GM18511 (cell line): ENCODE data around the gene TBX1.

Experiments
- ATAC-seq: cut with Tn5 transposase; IDR thresholded peaks from one replicate; pipeline ENCODE4 v1.9.1; 2021; ENCODE audit warnings: mild to moderate bottlenecking, moderate library complexity; ENCODE audit not compliant: unreplicated experiment

Gene TBX1

GRCh38 chr22:19797086-19798002 is 36.8 kb downstream of the TBX1 start:
- no peak for ATAC-seq

DNA sequence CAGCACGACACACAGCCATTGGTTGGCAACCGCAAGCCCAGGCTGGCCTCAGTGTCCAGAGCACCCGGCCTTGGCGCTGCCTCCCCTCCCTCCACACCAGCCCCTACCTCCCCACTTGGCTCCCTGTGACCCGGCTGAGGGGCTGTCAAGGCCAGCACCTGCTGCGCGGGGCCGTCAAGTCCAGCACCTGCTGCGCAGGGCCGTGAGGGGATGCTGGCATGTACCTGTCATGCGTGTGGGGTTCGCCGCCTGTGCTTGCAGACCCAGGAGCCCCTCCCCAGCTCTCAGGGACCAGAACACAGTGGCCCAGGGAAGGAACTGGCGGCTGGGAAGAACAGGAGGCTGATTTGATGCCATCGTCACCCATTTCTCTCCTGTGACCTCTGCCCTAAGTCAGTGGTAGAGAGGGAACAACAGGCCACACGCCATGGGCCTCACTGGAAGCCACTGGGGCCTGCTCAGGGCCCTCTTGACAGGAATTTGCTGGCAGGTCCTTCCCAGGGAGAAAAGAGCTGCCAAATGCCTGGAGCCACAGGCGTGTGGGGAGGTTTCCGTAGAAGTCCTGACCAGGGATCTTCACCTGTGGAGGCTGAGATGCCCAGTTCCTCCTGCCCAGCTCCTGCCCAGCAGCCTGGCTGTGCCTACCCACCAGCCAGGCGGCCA is 37.6 kb downstream of the TBX1 start:
- ATAC-seq, result no peak

DNA sequence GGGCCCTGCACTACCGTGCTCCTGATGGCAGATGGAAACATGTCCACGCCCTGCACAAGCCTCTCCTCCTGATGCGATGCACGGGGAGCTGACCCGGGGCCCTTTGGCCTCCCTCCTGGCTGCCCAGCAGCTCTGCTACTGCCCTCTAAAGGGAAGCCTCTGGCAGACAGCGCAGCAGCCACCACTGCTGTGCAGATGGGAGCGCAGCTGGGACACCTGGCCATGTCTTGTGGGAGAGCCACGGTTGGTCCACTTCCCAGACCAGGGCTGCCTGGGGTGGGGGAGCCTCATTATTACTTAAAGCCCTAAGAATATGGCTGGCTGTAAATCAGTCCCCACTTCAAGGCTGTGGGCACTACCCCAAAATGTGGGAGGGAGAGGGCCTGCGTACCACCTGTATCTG is 38.3 kb downstream of the TBX1 start:
- no peak for ATAC-seq

DNA sequence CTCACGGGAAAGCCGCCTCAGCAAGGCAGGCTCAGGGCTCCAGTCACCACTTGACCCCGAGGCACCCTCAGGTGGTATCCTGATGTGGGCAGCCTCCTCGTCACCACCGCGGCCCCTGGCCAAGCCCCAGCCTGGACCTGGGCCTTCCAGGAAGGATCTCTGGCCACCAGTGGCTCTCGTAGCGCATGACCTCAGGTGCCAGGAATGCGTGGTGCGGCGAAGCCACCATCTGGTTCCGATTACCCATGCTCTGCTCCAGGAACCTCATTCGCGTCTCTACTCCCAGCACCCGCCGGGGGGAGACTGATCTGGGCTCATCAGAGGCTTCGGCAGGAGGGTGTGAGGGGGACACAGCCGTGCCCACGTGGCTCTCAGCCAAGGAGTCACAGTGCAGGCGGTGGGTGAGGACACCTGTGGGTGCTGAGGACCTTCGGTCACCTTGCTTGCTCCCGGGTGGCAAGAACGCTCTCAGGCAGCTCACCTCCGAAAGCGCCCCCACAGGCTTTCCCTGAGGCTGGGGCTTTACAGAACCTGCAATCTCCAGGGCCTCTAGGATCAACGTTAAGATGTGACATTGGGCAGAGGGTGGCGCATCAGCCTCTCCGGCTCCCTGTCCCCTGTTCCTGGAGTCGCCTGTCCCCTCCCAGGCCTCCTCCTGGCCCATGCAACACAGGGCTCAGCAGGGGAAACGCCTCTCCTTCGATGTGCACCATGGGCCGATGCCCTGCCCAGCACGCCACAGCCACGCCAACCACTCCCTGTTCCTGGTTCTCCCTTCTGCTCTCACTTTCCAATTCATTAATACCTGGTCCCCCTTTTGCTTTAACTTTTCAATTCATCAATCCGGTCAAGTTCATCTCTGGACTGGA is 39.0 kb downstream of the TBX1 start:
- ATAC-seq, result no peak

GRCh38 chr22:19800306-19800705 is 39.7 kb downstream of the TBX1 start:
- ATAC-seq, result no peak

DNA sequence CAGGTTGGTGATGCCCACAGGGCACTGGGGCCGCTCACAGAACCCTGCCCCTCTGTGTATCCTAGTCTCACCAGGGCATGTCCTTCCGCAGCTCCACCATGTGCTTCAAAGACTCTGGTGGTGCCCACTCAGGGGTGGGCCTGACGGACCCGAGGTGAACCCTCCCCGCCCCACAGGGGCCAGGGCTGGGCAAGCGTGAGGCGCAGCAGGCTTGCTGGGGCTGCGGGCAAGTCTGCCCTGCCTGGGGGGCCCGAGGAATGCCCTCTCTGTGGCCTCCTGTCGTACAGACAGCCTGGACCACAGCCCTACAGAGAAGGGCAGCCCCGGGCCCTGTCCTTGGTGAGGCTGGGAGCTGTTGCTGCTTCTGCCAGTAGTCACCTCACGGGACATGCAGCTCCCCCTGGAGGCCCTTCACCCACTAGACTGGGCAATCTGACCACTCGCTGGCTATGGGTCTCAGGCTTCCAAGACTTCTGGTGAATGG is 40.2 kb downstream of the TBX1 start:
- ATAC-seq, result no peak

DNA sequence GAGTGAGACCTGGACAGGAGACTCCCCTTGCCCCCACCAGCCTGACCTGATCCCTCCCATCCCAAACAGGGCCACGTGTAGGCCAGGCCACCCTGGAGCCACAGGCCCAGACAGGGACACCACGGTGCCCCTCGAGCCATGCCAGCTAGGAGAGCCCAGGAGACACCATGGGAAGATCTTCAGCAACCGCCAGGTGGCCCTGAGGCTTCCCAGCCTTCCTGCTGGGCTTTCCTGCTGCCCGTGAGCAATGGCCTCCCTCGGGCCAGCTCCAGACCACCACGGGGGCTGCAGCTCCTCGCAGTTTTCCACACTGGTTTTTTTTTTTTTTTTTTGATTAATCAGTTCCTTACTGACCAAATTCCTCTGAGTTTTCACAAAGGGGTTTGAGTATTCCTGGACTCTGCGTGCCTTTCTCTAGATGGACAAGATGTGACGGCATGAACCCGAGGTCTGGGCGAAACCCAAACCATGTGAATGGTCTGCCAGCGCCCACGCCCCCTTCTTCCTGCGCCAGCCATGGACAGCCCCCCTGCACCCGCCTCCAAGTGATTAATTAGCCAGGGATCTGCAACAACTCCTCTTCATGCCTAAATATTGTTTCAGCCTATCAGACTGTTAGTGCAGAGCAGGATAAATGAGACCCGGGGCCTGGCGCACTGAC is 40.9 kb downstream of the TBX1 start:
- ATAC-seq, result no peak

GRCh38 chr22:19802001-19802893 is 41.7 kb downstream of the TBX1 start:
- no peak for ATAC-seq

GRCh38 chr22:19802894-19803735 is 42.5 kb downstream of the TBX1 start:
- no peak for ATAC-seq

DNA sequence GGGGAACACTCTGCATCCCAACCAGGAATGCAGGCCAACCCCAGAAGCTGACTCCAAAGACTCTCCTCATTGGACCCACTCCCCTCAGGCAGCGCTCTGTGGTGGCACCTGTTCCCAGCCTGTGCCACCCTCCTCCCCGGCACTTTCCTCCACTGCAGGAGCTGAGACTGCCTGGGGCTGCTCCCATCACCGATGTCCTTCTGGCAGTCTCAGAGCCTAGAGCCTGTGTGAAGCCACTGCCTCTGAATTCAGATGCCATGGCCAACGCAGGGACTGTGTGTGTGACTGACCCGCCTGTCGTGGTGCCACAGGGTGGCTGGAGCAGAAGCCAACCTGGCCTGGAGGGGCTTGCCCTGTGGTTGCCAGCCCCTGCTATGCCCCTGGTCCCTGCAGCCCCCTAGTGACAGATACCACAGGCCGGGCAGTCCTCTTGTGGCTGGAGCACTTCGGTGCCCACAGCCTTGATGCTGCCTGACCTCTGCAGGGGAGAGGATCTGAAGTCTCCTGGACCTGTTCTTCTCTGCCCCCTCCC is 43.2 kb downstream of the TBX1 start:
- ATAC-seq, result no peak

DNA sequence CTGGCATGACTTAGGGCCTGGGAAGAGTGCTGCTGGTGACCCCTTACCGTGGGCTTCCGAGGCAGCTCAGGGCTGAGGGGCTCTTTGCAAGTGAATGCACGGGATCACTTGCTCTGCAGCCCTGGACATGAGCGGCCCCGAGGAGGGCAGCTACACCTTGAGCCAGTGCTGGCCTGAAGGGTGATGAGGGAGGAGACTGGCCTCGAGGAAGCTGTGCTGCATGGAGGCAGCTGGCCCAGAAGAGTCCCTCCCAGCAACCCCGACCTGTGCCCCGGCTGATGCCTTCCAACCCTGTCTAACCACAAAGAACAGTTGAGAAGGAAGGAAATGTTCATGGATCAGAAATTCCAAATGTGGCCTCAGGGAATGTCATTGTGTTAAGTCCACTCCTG is 45.2 kb downstream of the TBX1 start:
- ATAC-seq, result no peak

DNA sequence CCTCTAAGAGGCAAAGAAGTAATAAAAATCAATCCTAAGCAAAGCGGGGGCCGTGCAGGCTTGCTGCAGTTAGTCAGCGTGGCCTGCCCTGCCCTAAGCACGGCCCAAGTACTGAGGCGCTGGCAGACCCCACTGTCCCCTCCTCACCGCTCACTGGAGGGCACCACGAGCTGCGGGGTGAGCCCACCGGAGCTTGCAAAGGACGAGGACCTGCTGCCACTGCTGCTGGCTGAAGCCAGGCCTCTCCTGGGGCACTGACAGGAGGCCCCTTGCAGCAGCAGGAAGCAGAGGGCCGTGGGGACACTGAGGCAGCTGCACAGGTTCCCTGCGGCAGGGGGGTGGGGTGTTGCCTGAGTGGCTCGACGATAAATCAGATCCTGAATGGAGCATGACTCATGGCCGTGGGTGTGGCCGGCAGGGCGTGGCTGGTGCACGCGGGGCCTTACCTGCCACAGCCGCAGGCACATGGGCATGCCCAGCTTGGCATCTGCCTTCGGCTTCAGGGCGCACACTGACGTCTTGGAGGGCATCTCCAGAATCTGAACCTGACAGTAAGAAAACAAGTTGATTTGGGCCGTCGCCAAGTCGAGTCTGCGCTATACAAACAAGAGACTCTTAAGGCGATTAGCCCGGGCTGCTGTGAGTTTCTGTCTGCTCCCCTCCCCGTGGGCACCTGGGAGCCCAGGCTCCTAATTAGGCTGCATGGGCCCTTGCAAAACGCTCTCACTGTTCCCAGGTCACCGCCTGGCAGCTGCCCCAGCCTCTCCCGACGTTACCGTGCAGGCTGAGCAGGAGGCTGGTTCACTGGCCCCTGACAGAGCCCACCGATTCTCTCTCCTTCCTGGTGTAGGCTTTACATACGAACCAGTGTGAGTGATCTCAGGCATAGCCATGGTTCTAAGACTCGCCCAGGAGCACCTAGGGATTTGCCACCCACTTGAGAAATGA is 45.9 kb downstream of the TBX1 start:
- no peak for ATAC-seq

DNA sequence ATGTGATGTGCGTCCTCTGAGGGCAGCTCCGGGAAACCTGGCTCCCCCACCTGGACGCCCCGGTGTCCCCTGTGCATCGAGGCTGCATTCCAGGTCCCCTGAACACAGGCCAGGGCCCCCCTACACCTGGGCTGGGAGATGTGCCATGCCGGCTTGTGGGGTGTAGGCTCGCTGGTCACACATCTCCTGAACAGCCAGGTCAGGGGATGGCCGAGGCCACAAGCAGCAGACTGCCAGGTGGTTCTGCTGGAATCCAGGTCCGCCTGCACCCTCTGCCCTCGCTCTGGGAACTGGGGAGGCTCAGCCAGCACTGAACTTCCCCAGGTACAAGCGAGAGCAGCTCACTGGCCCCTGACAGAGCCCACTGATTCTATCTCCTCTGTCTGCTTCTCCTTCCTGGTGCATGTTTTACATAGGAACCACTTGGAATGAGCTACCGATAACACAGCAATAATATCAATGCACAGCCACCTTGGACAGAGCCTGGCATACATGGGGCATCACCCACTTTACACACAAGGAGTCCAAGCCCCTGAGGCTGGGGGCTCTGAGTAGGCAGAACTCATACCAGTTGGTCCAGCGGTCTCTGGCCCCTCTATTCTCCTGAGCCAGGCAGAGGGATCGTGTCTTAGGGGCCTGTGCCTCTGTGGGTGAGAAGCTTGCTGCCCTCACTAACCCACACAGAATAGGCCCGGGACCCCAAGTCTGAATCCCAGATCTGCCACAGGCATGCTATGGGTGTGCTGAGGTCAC is 46.8 kb downstream of the TBX1 start:
- no peak for ATAC-seq

GRCh38 chr22:19807914-19808872 is 47.6 kb downstream of the TBX1 start:
- ATAC-seq, result no peak

GRCh38 chr22:19808873-19809478 is 48.4 kb downstream of the TBX1 start:
- no peak for ATAC-seq
